Testis (tissue), 2 donors: ENCODE results near the gene HNF4A.

Source experiments
- POLR2A ChIP-seq: fragments of 450-650 bp; IDR thresholded peaks from one replicate; pipeline ENCODE4 v1.6.1; 2017; ENCODE audit warnings: antibody characterized with exemption, mild to moderate bottlenecking, moderate library complexity
- TF ChIP-seq, protein P1 (sequence below), 3 experiments: fragments of 450-650 bp in 2 of 3; fragments of 200-600 bp in 1 of 3; sonication (generic) in 1 of 3; IDR thresholded peaks; one replicate each; pipeline ENCODE4 v1.5.1; 2016 to 2019; ENCODE audit warnings: antibody characterized with exemption in 3 of 3, mild to moderate bottlenecking in 2 of 3, moderate library complexity in 1 of 3

DNA sequence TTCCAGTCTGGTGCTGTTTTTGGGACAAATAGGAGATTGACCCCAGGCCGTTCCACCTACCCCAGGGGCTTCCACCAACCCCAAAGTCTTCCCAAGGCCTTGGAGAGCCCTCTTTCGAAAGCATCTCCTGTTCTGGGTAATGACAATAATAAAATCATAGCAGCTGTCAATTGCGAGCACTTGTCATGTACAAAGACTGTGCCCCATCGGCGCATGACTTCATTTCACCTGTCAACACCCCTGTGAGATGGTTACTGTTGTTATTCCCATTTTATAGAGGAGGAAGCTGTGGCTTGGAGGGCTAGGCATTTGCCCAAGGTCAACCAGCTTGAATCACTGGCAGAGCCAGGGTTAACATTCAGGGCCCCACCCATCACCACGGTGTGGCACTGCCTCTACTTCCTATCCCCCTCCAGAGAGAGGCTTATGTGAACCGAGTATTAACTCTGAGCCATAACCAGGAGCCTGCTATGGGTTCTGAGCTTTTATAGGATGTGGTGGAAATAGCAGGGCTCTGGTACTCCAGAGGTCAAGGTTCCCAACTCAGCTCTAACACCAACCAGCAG, 51.2 kb downstream of the HNF4A start:
- TF ChIP-seq, protein P1, sequence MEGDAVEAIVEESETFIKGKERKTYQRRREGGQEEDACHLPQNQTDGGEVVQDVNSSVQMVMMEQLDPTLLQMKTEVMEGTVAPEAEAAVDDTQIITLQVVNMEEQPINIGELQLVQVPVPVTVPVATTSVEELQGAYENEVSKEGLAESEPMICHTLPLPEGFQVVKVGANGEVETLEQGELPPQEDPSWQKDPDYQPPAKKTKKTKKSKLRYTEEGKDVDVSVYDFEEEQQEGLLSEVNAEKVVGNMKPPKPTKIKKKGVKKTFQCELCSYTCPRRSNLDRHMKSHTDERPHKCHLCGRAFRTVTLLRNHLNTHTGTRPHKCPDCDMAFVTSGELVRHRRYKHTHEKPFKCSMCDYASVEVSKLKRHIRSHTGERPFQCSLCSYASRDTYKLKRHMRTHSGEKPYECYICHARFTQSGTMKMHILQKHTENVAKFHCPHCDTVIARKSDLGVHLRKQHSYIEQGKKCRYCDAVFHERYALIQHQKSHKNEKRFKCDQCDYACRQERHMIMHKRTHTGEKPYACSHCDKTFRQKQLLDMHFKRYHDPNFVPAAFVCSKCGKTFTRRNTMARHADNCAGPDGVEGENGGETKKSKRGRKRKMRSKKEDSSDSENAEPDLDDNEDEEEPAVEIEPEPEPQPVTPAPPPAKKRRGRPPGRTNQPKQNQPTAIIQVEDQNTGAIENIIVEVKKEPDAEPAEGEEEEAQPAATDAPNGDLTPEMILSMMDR (IDR thresholded peaks at IDR 0.05), result no peak
- no peak for TF ChIP-seq POLR2A
